ENCODE data around the gene APLNR. TPM values are rescaled to one million over a fixed set of nuclear protein-coding genes. Genes with fewer than 3 reads are reported as not detected.

APLNR gene
- total and polyA plus RNA-seq, 2 of the 4 experiments (the other 2 are of a cell fraction) = not detected

DNA sequence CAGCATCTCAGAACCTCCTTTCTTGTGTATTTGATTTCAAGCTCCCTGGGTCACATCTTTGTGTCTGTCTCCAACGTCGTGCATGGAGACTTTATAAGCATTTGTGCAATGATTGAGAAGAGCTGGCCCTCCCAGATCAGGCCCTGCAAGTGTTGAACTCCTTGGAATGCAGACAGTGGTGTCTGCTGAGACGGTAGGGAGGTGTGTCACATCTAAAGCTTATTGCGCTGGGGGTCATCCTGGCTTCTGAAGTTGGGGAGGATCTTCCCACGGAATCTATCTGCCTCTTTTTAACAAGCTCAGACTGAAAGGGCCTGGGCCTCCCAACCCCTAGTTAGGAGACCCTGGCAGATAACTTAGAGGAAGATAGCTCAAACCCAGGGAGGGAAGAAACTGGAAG, 6.7 kb downstream of the APLNR start:
- no peaks in the 10 kb centered on the region for H3K9me3 ChIP-seq (ENCODE audit: control insufficient read depth, insufficient read depth, low read length)
- no peak overlapping the region for H3K56ac ChIP-seq (ENCODE audit: extremely low read depth, insufficient read depth, low read length)
- CTCF ChIA-PET = interaction anchor here (1.0 kb wide), 1 partner anchor 19 kb away, joined by 4 read pairs; no protein-coding TSS in a partner anchor
- H2BK120ac ChIP-seq (ENCODE audit: low read depth, low read length) = no peak overlapping the region
- no peaks in the 10 kb centered on the region for H4K20me1 ChIP-seq (ENCODE audit: insufficient read depth, low read length)
- H2AK5ac ChIP-seq (ENCODE audit: low read depth, low read length) = no peak overlapping the region
- ATAC-seq (ENCODE audit: low read depth) (no peak; the same call in 1 of the 2 replicates), DNase-seq (no peak)
- POLR2A ChIA-PET (ENCODE audit: unreplicated experiment) = no interaction called here
- no peak overlapping the region for H3K4me2 ChIP-seq (ENCODE audit: low read depth, low read length)
- H3K4me1 ChIP-seq (ENCODE audit: control insufficient read depth, insufficient read depth, low read length) = no peaks in the 10 kb centered on the region
- WGBS, 2 experiments (ENCODE audit: extremely low coverage in 2 of 2, insufficient read length in 1 of 2) = no CpG with 5 or more reads among the region's 5 CpGs
- no peak overlapping the region for H3K18ac ChIP-seq (ENCODE audit: low read depth, low read length)
- H4K8ac ChIP-seq (ENCODE audit: low read depth in 2 of 2, low read length in 2 of 2) = no peak overlapping the region
- H2BK5ac ChIP-seq (ENCODE audit: low read depth, low read length, poor library complexity, severe bottlenecking) = no peak overlapping the region
- BruUV-seq (replicated peaks) = no TSS peak
- in situ Hi-C loops (cut with MboI; ENCODE audit: low sequenced_read_pairs) = no loop called here
- H3K4ac ChIP-seq (ENCODE audit: low read depth, low read length) = no peak overlapping the region
- no peak overlapping the region for H3K27ac ChIP-seq (ENCODE audit: insufficient read depth, low read length)
- H3K27me3 ChIP-seq (ENCODE audit: control insufficient read depth, insufficient read depth, low read length) = peaks cover 38% of the 10 kb centered on the region
- H3K23ac ChIP-seq (ENCODE audit: low read depth, low read length) = no peak overlapping the region
- H3K9ac ChIP-seq (ENCODE audit: low read depth, low read length) = no peak overlapping the region
- intact Hi-C loops (cut with micrococcal nuclease) = no loop called here
- no peak overlapping the region for H3K14ac ChIP-seq (replicated peaks; ENCODE audit: low read depth, low read length)
- H3K36me3 ChIP-seq (ENCODE audit: control insufficient read depth, insufficient read depth, low read length) = no peaks in the 10 kb centered on the region
- no peak overlapping the region for H4K5ac ChIP-seq (ENCODE audit: low read depth, low read length)
- no peaks in the 10 kb centered on the region for H3K79me1 ChIP-seq (ENCODE audit: low read depth in 1 of 2, low read length in 2 of 2)
- H2AK9ac ChIP-seq (replicated peaks; ENCODE audit: low read depth, low read length, poor library complexity) = no peak overlapping the region
- H2BK15ac ChIP-seq (ENCODE audit: low read depth, low read length) = no peak overlapping the region
- no peak overlapping the region for H3K4me3 ChIP-seq (ENCODE audit: insufficient read depth, low read depth, low read length)
- no peak for TF ChIP-seq MXI1 (IDR thresholded peaks at IDR 0.05; ENCODE audit: borderline replicate concordance, low read depth, low read length)
- TF ChIP-seq CEBPB (IDR thresholded peaks at IDR 0.05; ENCODE audit: low read depth, low read length) = no peak
- no peak for TF ChIP-seq MAFK (IDR thresholded peaks at IDR 0.05; ENCODE audit: low read depth, low read length)
- TF ChIP-seq SMC3 (IDR thresholded peaks at IDR 0.05; ENCODE audit: low read depth, low read length) = no peak
- TF ChIP-seq FOS (IDR thresholded peaks at IDR 0.05; ENCODE audit: low read depth, low read length) = no peak
- TF ChIP-seq NFE2L2 (IDR thresholded peaks at IDR 0.05; ENCODE audit: low read depth, low read length) = no peak
- no peak for TF ChIP-seq CHD1 (IDR thresholded peaks at IDR 0.05; ENCODE audit: low read depth, low read length)
- TF ChIP-seq RAD21 (IDR thresholded peaks at IDR 0.05; ENCODE audit: low read length) = no peak
- no peak for TF ChIP-seq RCOR1 (IDR thresholded peaks at IDR 0.05; ENCODE audit: insufficient replicate concordance, low read length)
- TF ChIP-seq BHLHE40 (IDR thresholded peaks at IDR 0.05; ENCODE audit: low read depth, low read length) = no peak
- no peak for TF ChIP-seq RFX5 (IDR thresholded peaks at IDR 0.05; ENCODE audit: low read depth, low read length)
- no peak for TF ChIP-seq POLR2A (IDR thresholded peaks at IDR 0.05; ENCODE audit: low read depth, low read length)
- TF ChIP-seq, protein P1, sequence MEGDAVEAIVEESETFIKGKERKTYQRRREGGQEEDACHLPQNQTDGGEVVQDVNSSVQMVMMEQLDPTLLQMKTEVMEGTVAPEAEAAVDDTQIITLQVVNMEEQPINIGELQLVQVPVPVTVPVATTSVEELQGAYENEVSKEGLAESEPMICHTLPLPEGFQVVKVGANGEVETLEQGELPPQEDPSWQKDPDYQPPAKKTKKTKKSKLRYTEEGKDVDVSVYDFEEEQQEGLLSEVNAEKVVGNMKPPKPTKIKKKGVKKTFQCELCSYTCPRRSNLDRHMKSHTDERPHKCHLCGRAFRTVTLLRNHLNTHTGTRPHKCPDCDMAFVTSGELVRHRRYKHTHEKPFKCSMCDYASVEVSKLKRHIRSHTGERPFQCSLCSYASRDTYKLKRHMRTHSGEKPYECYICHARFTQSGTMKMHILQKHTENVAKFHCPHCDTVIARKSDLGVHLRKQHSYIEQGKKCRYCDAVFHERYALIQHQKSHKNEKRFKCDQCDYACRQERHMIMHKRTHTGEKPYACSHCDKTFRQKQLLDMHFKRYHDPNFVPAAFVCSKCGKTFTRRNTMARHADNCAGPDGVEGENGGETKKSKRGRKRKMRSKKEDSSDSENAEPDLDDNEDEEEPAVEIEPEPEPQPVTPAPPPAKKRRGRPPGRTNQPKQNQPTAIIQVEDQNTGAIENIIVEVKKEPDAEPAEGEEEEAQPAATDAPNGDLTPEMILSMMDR (conservative IDR thresholded peaks at IDR 0.05; ENCODE audit: low read depth, low read length) = no peak
- TF ChIP-seq, protein P2, sequence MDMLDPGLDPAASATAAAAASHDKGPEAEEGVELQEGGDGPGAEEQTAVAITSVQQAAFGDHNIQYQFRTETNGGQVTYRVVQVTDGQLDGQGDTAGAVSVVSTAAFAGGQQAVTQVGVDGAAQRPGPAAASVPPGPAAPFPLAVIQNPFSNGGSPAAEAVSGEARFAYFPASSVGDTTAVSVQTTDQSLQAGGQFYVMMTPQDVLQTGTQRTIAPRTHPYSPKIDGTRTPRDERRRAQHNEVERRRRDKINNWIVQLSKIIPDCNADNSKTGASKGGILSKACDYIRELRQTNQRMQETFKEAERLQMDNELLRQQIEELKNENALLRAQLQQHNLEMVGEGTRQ (IDR thresholded peaks at IDR 0.05; ENCODE audit: low read depth, low read length) = no peak
- TF ChIP-seq, protein P3, sequence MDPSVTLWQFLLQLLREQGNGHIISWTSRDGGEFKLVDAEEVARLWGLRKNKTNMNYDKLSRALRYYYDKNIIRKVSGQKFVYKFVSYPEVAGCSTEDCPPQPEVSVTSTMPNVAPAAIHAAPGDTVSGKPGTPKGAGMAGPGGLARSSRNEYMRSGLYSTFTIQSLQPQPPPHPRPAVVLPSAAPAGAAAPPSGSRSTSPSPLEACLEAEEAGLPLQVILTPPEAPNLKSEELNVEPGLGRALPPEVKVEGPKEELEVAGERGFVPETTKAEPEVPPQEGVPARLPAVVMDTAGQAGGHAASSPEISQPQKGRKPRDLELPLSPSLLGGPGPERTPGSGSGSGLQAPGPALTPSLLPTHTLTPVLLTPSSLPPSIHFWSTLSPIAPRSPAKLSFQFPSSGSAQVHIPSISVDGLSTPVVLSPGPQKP (IDR thresholded peaks at IDR 0.05; ENCODE audit: borderline replicate concordance, low read depth, low read length) = no peak
- TF ChIP-seq MAZ (IDR thresholded peaks at IDR 0.05; ENCODE audit: borderline replicate concordance, low read depth, low read length) = no peak
- dilution Hi-C loops (cut with HindIII; ENCODE audit: low sequenced_read_pairs, unreplicated experiment) = no loop called here
- H3K9me1 ChIP-seq (ENCODE audit: insufficient read depth, low read length) = no peaks in the 10 kb centered on the region
- no peak overlapping the region for H4K91ac ChIP-seq (ENCODE audit: insufficient read depth, low read depth, low read length)
- H2BK20ac ChIP-seq (ENCODE audit: low read depth, low read length) = no peak overlapping the region
- no peak overlapping the region for H2AFZ ChIP-seq (replicated peaks; ENCODE audit: low read length, poor library complexity)

All from IMR-90 (cell line).